RWPE1 (cell line): ENCODE results near the gene NSRP1.
"Not testable (repeated sequence)": the region's sequence is repeated elsewhere in the genome, so short reads cannot be mapped to it uniquely, and the experiment has no call there.

ENCODE experiments used
- CTCF ChIA-PET: fragments of 350-600 bp; sonication (Branson Sonifier 250); formaldehyde crosslinking; extraction: SDS; loops from one replicate; lab custom pipeline; 2021; lab: Yijun Ruan, JAX
- POLR2A ChIA-PET: fragments of 400-600 bp; formaldehyde crosslinking; extraction: SDS; loops from one replicate; lab custom pipeline; 2020; ENCODE audit warnings: antibody characterized with exemption; ENCODE audit not compliant: low non-redundant PET; lab: Yijun Ruan, JAX
- DNase-seq: peaks from one replicate; pipeline ENCODE4 v3.0.0; 2012; ENCODE audit warnings: low spot score
- H3K27ac ChIP-seq: fragments of 450-650 bp; 2 replicates; pipeline ENCODE4 v1.5.1; 2017
- TF ChIP-seq, protein P1 (sequence below): fragments of 450-650 bp; conservative IDR thresholded peaks from 2 replicates; pipeline ENCODE4 v1.5.1; 2017; ENCODE audit warnings: low read depth, mild to moderate bottlenecking

Gene NSRP1

DNA sequence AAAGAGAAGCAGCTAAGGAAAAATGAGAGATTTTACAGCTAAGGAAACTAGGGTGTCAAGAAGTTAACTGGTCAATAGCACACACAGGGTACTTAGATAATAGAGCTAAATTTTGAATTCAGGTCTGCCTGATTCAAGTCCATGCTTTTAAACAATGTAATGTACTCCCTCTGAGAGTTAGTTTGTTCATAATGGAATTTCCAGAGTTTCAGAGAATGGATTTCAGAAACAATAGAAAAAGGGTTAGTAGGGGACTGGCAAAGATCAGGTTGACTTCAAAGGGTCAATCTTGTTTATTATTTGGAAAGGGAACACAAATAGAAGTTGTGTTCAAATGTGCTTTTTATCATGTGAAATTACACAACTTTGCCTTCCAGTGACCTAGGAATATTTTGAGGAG is 17.9 kb downstream of the NSRP1 start:
- TF ChIP-seq, protein P1, sequence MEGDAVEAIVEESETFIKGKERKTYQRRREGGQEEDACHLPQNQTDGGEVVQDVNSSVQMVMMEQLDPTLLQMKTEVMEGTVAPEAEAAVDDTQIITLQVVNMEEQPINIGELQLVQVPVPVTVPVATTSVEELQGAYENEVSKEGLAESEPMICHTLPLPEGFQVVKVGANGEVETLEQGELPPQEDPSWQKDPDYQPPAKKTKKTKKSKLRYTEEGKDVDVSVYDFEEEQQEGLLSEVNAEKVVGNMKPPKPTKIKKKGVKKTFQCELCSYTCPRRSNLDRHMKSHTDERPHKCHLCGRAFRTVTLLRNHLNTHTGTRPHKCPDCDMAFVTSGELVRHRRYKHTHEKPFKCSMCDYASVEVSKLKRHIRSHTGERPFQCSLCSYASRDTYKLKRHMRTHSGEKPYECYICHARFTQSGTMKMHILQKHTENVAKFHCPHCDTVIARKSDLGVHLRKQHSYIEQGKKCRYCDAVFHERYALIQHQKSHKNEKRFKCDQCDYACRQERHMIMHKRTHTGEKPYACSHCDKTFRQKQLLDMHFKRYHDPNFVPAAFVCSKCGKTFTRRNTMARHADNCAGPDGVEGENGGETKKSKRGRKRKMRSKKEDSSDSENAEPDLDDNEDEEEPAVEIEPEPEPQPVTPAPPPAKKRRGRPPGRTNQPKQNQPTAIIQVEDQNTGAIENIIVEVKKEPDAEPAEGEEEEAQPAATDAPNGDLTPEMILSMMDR: no peak
- DNase-seq: no peak
- ChIA-PET POLR2A (no interaction called here), CTCF (interaction anchor here (0.6 to 1.9 kb wide), 2 partner anchors 10 to 30 kb away, joined by 6 to 10 read pairs; no protein-coding TSS in a partner anchor)
- H3K27ac ChIP-seq: no peak overlapping the region

GRCh38 chr17:30137158-30137557 is 20.5 kb downstream of the NSRP1 start:
- H3K27ac ChIP-seq: no peak overlapping the region
- ChIA-PET CTCF (no interaction called here), POLR2A (no interaction called here)
- DNase-seq: no peak
- TF ChIP-seq, protein P1: no peak

- DNase-seq, CTCF ChIA-PET, POLR2A ChIA-PET: not testable (repeated sequence)
- H3K27ac ChIP-seq: peak overlapping the region; percentile 48
Observed at GRCh38 chr17:30147860-30148259, 31.2 kb downstream of the NSRP1 start.

GRCh38 chr17:30148376-30148775 is 31.8 kb downstream of the NSRP1 start:
- ChIA-PET POLR2A (no interaction called here), CTCF (no interaction called here)
- H3K27ac ChIP-seq: no peak overlapping the region
- TF ChIP-seq, protein P1: no peak
- DNase-seq: no peak

GRCh38 chr17:30151471-30151870 is 34.9 kb downstream of the NSRP1 start:
- H3K27ac ChIP-seq: no peak overlapping the region
- no peak for DNase-seq
- ChIA-PET CTCF (interaction anchor here (0.7 kb wide), 1 partner anchor 85 kb away, joined by 5 read pairs; no protein-coding TSS in a partner anchor), POLR2A (no interaction called here)
- TF ChIP-seq, protein P1: no peak

DNA sequence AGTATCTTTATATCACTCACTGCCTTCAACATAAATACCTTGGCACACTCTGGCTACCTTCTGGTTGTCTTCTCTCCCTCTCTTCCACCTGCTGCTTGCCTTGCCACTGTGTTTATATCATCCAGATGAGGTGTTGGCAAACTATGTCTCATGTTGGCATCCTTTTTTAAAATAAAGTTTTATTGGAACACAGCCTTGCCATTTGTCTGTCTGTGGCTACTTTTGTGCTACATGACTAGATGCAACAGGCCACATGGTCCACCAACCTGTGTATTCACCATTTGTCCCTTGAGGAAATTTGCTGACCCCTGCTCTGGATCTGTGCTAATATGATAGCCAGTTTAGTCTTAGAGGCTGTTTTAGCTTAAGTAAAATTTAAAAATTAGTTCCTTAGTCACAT is 36.8 kb downstream of the NSRP1 start:
- no peak for DNase-seq
- ChIA-PET POLR2A (no interaction called here), CTCF (no interaction called here)
- TF ChIP-seq, protein P1: no peak
- H3K27ac ChIP-seq: no peak overlapping the region

DNA sequence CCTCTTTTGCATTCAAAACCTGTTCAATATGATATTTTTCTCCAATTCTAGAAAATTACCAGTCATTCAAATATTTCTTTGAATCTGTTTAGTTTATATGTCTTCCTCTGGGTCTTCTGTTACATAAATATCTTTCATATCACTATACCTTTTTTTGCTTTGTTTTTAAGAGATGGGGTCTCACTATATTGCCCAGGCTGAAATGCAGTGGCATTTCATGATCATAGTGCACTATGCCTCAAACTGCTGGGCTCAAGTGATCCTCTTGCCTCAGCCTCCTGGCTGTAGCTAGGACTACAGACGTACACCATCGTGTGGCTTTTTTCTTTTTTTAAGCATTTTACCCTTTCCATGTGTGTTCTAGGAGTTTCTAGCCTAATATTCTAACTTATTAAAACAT is 38.8 kb downstream of the NSRP1 start:
- no peak for DNase-seq
- TF ChIP-seq, protein P1: no peak
- CTCF ChIA-PET: no interaction called here
- POLR2A ChIA-PET: no interaction called here
- no peak overlapping the region for H3K27ac ChIP-seq
